Measurements from ENCODE around the gene MYO18B.
"Not testable (repeated sequence)": the region's sequence is repeated elsewhere in the genome, so short reads cannot be mapped to it uniquely, and the experiment has no call there.

The MYO18B gene

DNA sequence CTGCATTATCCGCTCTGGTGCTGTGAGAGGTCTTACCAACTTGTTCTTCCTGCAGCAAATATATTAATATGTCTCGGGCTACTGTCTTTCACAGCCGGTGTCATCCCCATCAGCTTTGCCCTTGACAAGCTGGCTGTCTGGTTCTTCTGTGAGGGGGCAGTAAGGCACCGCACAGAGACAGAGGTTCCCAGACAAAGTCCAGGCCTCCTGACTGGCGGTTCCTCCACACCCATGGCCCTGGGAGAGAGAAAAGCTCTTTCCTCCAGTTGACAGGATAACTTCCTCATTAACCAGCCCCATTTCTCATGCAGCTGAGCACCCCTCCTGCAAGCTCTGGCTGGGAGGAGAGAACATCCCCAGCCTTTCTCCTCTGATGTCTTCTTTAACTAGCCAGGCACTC lies 214.8 kb downstream of the MYO18B start:
- DNase-seq: no peak

DNA sequence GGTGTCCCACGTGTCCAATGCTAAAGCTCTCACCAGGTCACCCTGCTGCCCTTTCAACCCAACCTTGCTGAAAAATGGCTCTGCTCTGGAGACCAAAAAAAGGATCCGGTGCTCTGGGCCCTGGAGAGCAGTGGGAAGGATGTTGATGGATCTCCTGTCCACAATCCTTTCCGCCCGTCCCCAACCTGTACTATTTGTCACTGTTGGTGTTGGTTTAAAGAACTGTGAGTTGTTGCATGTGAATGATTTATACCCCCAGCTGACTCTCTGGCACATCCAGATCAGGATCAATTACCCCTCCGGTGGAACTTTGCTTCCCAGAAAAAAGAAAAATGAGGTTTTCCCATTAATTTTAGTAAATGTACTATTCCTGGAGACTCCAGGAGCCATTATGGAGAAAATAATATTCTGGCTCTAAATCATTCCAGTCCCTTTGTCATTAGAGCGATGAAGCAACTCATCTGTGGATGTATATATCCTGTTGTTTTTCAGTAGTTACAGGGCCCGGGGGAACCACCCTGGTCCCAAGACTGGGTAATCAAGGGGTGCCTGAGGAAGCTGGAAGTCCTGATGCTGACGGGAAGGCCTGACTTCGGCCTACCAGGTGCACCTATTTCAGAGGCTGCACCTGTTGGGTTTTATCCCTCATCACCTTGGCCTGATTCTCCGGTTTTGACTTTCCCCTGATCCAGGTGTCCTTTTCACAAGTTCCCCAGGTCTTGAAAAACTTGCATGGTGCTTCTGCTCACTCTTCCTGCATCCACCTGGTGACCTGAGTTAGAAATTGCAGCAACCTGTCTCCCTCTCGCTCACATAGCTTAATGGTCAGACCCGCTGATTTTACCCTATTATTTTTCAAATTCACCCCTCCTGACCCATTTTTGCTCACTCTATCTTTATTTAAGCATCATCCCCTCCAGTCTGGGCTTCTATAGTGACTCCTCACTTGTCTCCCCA lies 218.1 kb downstream of the MYO18B start:
- no peak for DNase-seq

DNA sequence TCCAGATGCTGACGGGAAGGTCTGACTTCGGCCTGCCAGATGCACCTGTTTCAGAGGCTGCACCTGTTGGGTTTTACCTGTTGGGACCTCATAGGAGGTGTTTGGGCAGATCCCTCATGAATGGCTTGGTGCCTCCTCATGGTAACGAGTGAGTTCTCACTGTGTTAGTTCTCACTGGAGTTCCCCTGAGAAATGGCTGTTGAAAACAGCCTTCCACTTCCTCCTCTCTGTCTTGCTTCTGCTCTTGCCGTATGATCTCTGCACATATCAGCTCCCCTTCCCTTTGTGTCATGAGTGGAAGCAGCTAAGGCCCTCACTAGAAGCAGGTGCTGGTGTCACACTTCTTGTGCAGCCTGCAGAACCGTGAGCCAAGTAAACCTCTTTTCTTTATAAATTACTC lies 219.7 kb downstream of the MYO18B start:
- DNase-seq: no peak

DNA sequence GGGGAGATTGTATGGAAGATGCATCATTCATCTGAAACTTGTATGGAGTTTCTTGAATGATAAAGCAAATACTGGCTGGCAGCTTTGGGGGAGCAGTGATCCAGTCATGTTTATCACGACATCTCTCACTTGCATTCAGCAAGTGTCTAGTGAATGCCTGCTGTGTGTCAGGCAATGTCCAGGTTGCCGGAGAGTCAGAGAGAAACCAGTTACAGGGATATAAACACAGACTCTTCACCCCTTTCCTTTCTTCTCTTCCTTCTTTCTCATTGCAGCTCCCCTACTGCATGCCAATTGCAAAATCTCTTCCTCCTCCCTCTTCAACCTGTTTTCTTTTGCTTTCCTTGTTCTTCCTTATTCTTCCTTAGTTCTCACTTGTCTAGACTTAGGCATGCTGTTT lies 220.7 kb downstream of the MYO18B start:
- DNase-seq: no peak

DNA sequence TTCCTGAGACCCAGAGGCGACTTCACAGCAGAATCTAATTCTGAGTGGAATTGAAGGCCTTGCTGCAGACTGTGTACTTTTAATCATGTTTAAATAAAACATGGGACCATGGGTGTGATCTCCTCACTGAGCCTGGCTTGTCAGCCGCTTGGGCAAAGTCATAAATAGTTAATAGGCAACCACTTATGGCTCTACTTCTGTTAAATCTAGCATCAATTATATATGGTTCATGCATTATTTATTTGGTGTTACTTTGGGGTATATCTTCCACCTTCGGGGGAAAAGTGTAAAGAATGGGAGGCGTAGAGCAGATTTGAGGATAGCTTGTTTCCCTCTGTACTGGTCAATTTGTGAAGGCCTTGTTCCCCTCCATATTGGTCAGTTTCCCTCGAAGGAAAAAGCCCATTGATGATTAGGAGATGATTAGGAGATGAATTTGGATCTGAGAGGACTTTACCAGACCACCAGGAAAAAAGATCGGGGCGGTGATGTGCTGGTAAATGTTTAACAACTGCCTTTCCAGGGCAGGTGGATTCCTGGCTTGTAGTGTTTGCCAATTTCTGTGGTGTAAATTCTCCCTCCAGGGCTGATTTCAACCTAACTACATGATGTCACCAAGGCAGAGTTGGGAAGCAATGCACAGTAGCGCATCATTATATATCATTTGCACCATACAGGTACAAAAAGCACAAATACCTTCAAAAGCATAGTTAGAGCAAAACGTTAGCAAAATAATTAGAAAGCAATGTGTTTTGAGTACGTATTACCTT lies 223.2 kb downstream of the MYO18B start:
- no peak for DNase-seq

DNA sequence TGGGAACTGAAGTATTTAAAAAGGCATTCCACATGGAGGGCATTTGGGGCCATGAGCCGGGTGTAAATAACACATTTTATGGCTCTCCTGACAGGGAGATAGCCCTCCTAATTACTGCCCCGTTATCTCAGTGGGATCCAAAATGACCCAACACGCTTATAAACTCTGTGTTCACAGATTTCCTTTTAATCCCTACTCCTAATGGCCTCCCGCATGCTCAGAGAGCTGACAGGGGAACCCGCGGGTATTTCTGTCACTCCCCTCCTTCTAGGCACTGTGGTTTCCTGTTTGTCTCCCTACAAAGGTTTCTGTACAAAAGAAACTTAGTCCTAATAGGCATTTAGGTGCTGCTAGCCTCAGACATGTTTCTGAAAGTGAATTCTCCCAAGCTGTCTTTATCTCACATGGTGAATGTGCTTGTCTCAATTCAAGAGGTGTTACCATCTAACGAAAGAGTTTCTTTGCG lies 224.5 kb downstream of the MYO18B start:
- no peak for DNase-seq

DNA sequence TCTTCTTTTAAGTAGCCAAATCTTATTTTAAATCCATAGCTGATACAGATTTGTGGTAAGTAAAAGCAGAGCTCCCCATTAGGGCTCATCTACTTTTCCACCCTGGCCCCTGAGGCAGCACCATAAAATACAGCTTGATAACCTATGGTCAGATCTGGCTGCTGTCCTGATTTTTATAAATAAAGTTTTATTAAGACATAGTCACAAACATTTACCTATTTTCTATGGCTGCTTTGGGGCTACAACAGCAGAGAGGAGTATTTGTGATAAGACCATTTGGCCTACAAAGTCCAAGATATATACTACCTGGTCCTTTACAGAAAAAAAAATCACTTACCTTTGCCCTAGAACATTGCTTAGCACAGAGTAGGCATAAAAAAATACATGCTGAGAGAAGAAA lies 227.3 kb downstream of the MYO18B start:
- no peak for DNase-seq

DNA sequence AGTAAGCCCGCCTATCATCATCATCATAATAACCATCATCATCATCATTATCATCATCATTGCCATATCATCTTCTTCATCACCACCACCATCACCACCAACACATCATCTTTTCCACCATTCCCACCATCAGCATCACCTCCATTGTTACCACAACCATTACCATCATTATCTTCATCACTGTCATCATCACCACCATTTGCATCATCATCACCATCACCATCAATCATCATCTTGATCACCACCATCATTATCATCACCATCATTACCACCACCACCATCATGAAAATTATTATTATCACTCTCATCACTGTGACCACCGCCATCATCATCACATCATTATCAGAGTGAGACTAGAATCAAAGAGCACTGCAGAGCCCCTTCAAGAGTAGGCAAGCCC lies 227.9 kb downstream of the MYO18B start:
- DNase-seq: no peak

DNA sequence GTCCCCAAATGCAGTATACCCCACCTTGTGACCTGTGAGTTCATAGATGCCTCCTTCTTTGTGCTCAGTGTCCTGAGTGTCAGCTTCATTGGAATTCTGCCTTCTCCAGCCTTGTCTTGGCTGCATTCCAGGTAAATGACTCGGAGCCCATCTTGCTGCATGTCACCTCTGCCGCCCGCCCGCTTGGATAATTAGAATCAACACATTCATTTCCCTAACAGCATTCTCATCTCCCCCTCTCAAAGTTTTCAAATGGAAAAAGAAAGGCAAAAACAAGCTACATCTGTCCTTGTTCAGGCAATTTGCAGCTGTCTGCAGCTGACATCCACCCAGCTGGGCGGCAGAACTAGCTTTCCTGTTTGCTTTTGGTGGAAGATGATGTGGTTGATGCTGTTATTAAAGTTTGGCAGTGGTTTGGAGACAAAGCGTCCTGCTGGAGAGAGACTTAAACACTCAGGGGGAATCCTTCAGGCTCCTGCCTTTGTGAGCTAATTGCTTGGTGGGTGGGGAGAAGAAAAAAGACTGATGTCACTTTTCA lies 228.5 kb downstream of the MYO18B start:
- no peak for DNase-seq

DNA sequence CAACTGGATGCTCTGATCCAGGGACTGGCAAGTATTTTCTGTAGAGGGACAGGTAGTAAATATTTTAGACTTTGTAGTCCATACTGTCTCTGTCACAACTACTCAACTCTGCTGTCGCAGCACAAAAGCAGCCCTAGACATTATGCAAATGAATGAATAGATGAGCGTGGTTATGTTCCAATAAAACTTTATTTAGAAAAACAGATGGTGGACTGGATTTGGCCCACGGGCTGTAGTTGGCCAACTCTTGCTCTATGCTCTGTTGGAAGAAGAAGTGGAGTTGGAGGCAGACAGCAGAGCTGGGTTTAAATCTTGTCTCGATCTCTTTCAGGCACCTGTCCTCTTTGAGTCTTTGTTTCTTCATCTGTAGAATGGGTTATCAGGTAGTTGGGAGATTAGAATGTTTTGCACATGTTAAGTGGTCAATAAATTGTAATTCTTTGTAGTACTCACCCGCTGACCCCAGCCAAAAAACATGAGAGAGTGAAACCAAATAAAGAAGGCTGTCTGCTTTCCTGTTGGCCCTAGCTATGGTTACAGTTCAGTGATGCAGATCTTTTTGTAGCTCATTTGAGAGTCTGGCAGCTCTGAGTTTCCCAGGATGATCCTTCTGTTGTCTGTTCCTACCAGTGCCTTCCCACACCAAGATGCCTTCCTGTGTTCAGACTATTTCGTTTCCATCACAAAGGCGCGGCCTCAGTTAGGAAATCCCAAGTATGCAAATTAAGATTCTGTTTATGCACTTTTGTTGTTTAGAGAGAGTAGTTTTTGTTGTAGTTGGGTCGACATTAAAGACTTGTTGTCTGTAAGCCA lies 229.2 kb downstream of the MYO18B start:
- DNase-seq: no peak

DNA sequence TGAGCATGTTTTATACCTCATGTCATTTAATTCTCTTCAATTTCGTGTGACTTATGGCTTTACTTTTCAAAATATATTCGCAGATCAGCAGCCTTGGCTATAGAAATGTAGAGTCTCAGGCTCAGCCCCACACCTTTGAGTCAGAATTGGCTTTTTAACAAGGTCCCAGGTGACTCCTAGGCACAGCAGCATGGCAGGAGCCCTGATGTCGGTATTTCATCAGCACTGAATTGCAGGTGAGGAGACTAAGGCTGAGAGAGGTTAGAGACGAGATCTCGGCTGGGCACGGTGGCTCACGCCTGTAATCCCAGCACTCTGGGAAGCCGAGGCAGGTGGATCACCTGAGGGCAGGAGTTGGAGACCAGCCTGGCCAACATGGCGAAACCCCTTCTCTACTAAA lies 230.4 kb downstream of the MYO18B start:
- no peak for DNase-seq

DNA sequence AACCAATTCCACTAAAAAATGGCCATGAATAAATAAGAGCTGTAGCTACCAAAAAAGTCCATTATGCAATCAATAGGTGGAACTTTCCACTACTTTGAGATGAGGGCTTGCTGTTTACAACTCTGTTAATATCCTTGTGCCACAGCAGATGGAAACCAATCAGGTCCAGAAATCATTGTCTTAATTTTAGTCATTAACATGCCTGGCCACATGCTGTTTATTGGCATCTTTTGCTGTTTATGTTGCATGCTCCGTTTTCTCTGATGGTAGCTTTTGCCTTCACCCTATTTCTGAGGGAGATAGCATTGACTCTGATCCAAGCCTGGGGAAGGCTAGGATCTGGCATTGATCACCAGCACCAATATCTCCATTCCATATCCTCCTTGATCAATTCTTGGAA lies 234.4 kb downstream of the MYO18B start:
- no peak for DNase-seq

DNA sequence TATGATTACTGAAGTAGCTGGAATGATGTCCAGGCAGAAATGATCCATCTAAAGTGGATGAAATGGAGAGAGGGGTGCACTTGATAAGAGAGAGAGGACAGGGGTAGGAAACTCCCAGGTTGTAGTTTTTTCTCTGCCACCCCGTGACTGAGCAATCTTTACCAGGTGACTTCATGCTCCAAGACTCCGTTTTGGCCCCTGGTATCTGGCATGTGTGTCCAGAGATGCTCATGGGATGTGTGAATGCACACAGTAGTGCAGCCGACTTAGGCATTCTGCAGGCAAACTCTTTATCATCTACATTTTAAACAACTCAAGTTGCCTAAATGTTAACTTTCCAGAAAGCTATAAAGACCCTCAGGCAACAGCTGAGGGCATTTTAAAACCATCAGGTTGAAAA lies 238.0 kb downstream of the MYO18B start:
- no peak for DNase-seq

DNA sequence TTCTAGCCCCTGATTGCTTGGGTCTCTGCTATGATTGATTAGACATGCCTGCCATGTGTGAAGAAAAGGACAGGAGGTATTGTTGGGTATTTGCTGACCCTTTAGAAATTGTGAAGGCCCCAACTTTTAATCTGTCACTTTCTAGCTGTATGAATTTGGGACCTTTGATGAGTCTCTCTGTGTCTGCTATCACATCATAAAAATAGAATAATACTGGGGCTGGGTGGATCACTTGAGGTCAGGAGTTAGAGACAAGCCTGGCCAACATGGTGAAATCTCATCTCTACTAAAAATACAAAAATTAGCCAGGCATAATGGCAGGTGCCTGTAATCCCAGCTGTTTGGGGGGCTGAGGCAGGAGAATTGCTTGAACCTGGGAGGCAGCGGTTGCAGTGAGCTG lies 242.9 kb downstream of the MYO18B start:
- not testable (repeated sequence) for DNase-seq

DNA sequence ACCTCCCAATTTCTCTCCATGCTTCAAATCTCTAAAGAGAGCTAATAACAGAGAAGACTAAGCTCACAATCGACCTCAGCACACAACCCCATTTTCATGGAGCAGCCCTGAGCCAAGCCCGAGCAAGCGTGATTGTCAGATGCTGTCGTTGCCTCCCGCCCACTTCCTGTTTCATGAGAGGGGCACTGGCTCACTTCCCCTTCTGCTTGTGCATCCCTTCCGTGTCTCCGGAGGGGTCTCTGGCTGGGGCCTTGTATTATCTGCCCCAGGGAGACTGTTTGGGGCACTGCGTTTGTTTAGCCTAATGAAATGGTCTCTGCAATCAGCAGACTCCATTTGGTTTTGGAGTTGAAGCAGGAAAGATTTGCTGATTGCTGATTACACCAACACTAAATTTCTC lies 246.0 kb downstream of the MYO18B start:
- DNase-seq: no peak

DNA sequence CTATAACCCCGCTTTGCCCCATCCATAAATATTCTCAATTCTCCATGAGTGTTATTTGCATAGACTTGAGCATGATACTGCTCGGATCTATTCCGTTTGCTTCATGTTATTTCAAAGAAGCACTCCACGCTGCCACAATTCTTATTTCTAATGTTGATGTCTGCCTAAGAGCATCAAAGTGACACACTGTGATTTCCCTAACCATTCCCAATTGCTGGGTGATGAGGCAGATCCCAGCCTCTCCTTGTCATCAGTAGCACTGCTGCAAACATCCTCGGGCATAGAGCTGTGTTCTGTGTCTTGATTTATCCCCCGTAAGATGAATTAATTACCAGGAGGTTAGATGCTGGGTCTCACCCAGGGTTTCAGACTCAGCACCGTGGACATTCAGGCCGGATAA lies 249.0 kb downstream of the MYO18B start:
- DNase-seq: no peak

DNA sequence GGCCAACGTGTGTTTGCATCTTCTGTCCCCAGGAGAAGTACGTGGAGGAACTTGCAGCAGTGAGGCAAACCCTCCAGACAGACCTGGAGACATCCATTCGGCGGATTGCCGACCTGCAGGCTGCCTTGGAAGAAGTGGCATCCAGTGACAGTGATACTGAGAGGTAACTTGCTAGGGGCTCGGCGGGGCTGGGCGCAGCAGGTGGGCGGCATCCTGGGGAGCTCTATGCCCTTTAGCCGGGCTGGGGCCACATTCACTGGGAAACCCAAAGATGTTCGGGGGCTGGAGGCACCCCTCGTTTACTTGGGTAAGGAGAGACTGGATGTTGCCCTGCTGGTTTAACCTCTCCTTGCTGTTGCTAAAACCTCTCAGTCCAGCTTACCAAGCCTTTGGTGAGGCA lies 250.3 kb downstream of the MYO18B start:
- DNase-seq: no peak

DNA sequence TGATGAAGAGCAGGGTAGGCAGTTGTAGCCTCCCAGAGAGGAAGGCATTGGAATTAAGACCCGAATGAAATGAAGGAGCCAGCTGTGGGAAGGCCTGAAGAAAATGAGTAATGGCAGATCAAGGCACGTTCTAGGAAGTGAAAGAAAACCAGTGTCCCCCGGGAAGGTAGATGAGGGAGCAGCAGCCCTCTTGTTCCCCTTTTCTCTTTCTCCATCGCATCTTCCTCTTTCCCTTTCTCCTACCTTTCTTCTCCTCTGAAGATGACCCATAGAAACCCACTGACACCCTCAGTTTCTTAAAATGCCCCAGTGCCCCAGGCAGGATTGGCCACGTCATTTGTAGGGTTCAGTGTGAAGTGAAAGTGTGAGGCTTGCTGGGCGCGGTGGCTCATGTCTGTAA lies 254.7 kb downstream of the MYO18B start:
- DNase-seq: no peak

DNA sequence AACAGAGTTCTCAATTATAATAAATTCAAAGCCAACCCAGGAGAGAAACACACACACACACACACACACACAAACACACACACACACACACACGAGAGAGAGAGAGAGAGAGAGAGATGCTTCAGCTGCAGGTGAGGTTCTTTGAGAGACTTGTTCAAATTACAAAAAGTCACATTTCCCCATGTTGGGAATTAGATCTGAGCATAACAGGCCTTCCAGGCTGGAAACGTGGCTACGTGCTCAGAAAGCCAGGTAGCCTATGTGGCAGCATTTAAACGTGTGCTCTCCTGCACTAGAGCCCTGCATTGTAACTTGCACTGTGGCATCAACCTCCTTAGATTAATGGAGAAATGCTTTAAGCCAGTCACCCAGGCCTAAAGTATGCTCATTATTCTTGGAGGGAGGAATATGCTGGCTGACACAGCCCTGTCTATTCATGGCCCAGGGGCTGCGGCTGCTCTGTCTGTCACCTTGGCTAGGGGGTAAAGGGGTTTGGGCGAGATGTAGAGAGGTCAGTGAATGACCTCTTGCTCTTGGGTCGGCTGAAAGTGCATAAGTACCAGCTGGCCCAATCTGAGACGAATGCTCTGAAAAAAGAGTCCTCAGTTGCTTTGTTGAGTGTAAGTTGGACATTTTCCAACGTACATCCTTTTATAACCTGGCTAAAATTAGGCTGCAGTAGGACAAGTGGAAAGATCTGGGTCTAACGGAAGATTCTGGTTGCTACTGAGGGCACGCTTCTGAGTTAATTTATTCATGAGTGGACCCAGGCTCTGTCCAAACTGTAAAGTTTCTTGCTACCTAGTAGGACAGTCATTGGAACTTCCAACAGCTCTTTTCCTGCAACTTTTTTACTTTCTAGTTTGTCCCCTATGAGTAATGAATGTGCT lies 256.1 kb downstream of the MYO18B start:
- DNase-seq: no peak

DNA sequence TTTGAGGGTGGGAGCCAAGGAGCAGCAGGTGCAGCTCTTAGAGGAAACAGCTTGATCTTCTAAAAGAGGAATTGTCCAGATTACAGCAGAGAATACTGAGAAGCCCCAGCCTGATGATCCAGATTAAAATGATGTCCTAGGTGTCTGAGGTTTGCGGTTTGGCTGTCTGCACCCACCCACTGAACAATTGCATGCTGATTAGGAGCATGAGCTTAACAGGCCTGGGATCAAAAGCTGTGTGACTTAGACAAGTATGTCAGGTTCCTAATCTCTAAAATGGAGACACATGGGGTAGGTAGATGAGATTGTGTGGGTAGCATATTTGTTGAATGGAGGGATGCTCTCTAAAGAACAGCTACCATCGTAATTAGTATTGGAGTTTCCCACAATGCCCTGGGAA lies 260.5 kb downstream of the MYO18B start:
- DNase-seq: no peak

DNA sequence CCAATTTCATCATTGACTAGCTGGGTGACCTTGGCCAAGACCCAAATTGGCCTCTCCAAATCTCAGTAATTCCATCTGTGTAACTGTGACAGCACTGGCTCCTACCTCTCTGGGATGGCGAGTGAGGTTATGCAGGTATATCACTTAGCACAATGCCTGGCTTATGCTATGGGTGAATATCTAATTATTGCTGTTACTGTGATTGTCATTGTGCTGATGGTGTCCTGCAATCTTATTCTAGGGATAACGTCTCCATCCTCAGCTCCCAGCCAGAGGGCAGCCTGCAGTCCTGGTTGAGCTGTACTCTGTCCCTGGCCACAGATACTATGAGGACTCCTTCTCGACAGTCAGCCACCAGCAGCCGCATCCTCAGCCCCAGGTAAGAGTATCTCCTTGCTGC lies 262.5 kb downstream of the MYO18B start:
- DNase-seq: no peak

DNA sequence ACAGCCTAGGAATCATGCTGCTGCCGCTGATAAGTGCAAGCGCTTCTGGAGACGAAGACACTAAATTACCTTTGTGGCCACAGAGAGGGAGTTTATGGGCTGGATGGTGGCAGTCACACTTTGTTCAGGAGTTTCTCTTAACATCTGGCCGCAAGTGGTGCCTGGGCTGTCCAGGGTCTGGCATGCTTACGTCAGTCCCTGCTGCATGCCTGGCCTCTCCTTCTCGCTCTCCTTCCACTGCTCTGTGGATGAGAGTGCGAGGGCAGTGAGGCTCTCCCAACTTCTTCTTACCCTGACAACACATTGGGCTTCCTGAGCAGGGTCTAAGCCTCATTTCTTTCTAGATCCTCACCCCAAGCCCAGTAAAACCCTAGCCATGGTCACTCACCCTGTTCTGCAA lies 266.6 kb downstream of the MYO18B start:
- no peak for DNase-seq
